Gastroesophageal sphincter (tissue), 4 donors: ENCODE results near the gene TMEM131L. TPM values are rescaled to one million over a fixed set of nuclear protein-coding genes. Genes with fewer than 3 reads are reported as not detected.

Experiments used
- ATAC-seq: fragments of 150-250 bp; one replicate; pipeline ENCODE4 v1.9.1; 2016; ENCODE audit warnings: mild to moderate bottlenecking, moderate library complexity
- H3K27ac ChIP-seq, 4 donors: fragments of 200-600 bp; sonication (generic) in 3 of 4; 1 replicate in 3 of 4; 2 replicates in 1 of 4; pipeline ENCODE4 v1.5.1; 2016 to 2019
- H3K27me3 ChIP-seq: fragments of 200-600 bp; sonication (generic); one replicate; pipeline ENCODE4 v1.5.1; 2019
- H3K36me3 ChIP-seq, 2 donors: fragments of 200-600 bp; sonication (generic); one replicate each; pipeline ENCODE4 v1.5.1; 2019; ENCODE audit warnings: control low read depth in 1 of 2
- H3K4me1 ChIP-seq, 3 donors: fragments of 200-600 bp; sonication (generic); 1 replicate in 2 of 3; 2 replicates in 1 of 3; pipeline ENCODE4 v1.5.1; 2016 to 2019; ENCODE audit warnings: control low read depth in 2 of 3
- H3K4me3 ChIP-seq, 2 donors: fragments of 200-600 bp; sonication (generic); one replicate each; pipeline ENCODE4 v1.5.1; 2019; ENCODE audit warnings: mild to moderate bottlenecking in 1 of 2, moderate library complexity in 1 of 2
- H3K9me3 ChIP-seq, 3 donors: fragments of 200-600 bp; sonication (generic); one replicate each; pipeline ENCODE4 v1.5.1; 2017 to 2019; ENCODE audit warnings: control low read depth in 2 of 3
- CTCF ChIP-seq, 4 experiments: fragments of 200-600 bp in 2 of 4; fragments of 450-650 bp in 2 of 4; sonication (generic) in 1 of 4; IDR thresholded peaks; one replicate each; pipeline ENCODE4 v1.5.1; 2017 to 2019; ENCODE audit warnings: antibody characterized with exemption in 4 of 4, mild to moderate bottlenecking in 2 of 4, moderate library complexity in 2 of 4
- EP300 ChIP-seq: sonication (generic); formaldehyde crosslinking; IDR thresholded peaks from one replicate; pipeline ENCODE4 v1.6.1; 2017; ENCODE audit warnings: antibody characterized with exemption, mild to moderate bottlenecking
- POLR2A ChIP-seq, 2 donors: fragments of 450-650 bp; IDR thresholded peaks; one replicate each; pipeline ENCODE4 v1.6.1; 2017; ENCODE audit warnings: antibody characterized with exemption in 2 of 2, mild to moderate bottlenecking in 2 of 2, moderate library complexity in 1 of 2
- POLR2AphosphoS5 ChIP-seq: sonication (generic); formaldehyde crosslinking; IDR thresholded peaks from one replicate; pipeline ENCODE4 v1.6.1; 2017; ENCODE audit warnings: antibody characterized with exemption
- WGBS, 2 donors: methylation state at CpG; one replicate each; pipeline ENCODE4 v1.1.5; 2018; ENCODE audit warnings: low coverage in 1 of 2; 5-methylcytosine and 5-hydroxymethylcytosine counted together
- total RNA-seq, 4 donors: library from RNA; depleted of rRNA; stranded (reverse); fragments of >200 nt; gene quantifications; one replicate each; pipeline ENCODE4 v1.1.0, GENCODE V29; 2016

Gene TMEM131L
- total RNA-seq, 4 donors from 2014 or later = 14.2 to 24.0 (median 18.4) TPM

- Histone ChIP-seq H3K4me3 (no peak overlapping the region), H3K36me3 (no peaks in the 10 kb centered on the region), H3K4me1 (peaks cover 10 to 56% (median 16%) of the 10 kb centered on the region in 3 donors), H3K27me3 (no peaks in the 10 kb centered on the region), H3K27ac (no peak overlapping the region), H3K9me3 (no peaks in the 10 kb centered on the region)
- TF ChIP-seq POLR2AphosphoS5 (no peak), CTCF (IDR thresholded peaks at IDR 0.05) (no peak), POLR2A (IDR thresholded peaks at IDR 0.05) (no peak), EP300 (no peak)
- WGBS, 2 donors = 83 to 94% methylated on average over 3 to 6 of the region's 6 CpGs
- ATAC-seq = no peak
Observed at GRCh38 chr4:153511104-153511503, 44.9 kb downstream of the TMEM131L start.

- Histone ChIP-seq H3K4me1 (peaks cover 10 to 47% (median 16%) of the 10 kb centered on the region in 3 donors), H3K36me3 (no peaks in the 10 kb centered on the region), H3K27me3 (no peaks in the 10 kb centered on the region), H3K4me3 (no peak overlapping the region), H3K9me3 (no peaks in the 10 kb centered on the region), H3K27ac (peak overlapping the region in 2 of 4 donors; percentile 42 to 46)
- no peak for ATAC-seq
- 54 to 71% methylated on average over 6 to 7 of the region's 7 CpGs for WGBS, 2 donors
- TF ChIP-seq POLR2AphosphoS5 (no peak), POLR2A (IDR thresholded peaks at IDR 0.05) (no peak), EP300 (no peak), CTCF (IDR thresholded peaks at IDR 0.05) (no peak)
Observed at GRCh38 chr4:153512162-153512852, 46.1 kb downstream of the TMEM131L start.

- no peak overlapping the region for H3K4me3 ChIP-seq
- TF ChIP-seq EP300 (no peak), CTCF (IDR thresholded peaks at IDR 0.05) (no peak), POLR2A (IDR thresholded peaks at IDR 0.05) (no peak), POLR2AphosphoS5 (no peak)
- H3K4me1 ChIP-seq = peaks cover 12 to 54% (median 16%) of the 10 kb centered on the region in 3 donors
- WGBS, 2 donors = 49 to 56% methylated on average over 2 to 3 of the region's 3 CpGs
- H3K9me3 ChIP-seq = no peaks in the 10 kb centered on the region
- H3K27ac ChIP-seq = peak overlapping the region in 3 of 4 donors; percentile 42 to 51 (median 46)
- H3K27me3 ChIP-seq = no peaks in the 10 kb centered on the region
- no peaks in the 10 kb centered on the region for H3K36me3 ChIP-seq
- ATAC-seq = no peak
Observed at GRCh38 chr4:153512952-153513500, 46.9 kb downstream of the TMEM131L start.

GRCh38 chr4:153513596-153513995, 47.4 kb downstream of the TMEM131L start:
- ATAC-seq = peak; percentile 64
- WGBS, 2 donors = 0 to 10% methylated on average over 1 of the region's 1 CpG
- peaks cover 15 to 60% (median 16%) of the 10 kb centered on the region in 3 donors for H3K4me1 ChIP-seq

GRCh38 chr4:153514001-153514526, 47.9 kb downstream of the TMEM131L start:
- Histone ChIP-seq H3K27me3 (no peaks in the 10 kb centered on the region), H3K9me3 (no peaks in the 10 kb centered on the region), H3K36me3 (no peaks in the 10 kb centered on the region), H3K4me1 (peaks cover 20 to 64% (median 20%) of the 10 kb centered on the region in 3 donors), H3K4me3 (no peak overlapping the region), H3K27ac (peak overlapping the region in 3 of 4 donors; percentile 45 to 51 (median 46))
- no peak for TF ChIP-seq POLR2A (IDR thresholded peaks at IDR 0.05)
- no peak for TF ChIP-seq EP300
- no peak for TF ChIP-seq CTCF (IDR thresholded peaks at IDR 0.05)
- TF ChIP-seq POLR2AphosphoS5 = no peak
- peak; percentile 32 for ATAC-seq
- 26 to 33% methylated on average over 3 of the region's 3 CpGs for WGBS, 2 donors

More at GRCh38 chr4:153513596-153513995, 47.4 kb downstream of the TMEM131L start:
- H3K27me3 ChIP-seq = no peaks in the 10 kb centered on the region
- no peaks in the 10 kb centered on the region for H3K36me3 ChIP-seq
- H3K9me3 ChIP-seq = no peaks in the 10 kb centered on the region
- H3K27ac ChIP-seq = peak overlapping the region in 3 of 4 donors; percentile 45 to 51 (median 46)
- TF ChIP-seq POLR2A (IDR thresholded peaks at IDR 0.05) = no peak
- H3K4me3 ChIP-seq = no peak overlapping the region
